ENCODE results near the gene CAAP1.

DNA sequence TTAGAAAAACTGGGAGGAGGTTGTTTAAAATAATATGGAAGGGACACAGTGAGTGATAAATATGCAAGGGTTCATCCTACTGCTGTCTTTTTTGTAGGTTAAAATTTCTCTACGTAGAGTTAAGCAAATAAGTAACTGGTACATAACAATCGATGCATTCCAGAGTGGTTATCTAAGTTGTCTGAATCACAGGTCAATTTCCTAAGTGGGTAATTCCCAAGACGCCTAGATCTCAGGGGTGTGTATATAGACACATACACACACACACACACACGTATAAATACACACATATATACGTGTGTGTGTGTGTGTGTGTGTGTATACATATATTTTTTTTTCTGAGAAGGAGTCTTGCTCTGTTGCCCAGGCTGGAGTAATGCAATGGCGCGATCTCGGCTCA lies 22.3 kb downstream of the CAAP1 start:
- no peak for TF ChIP-seq ZC3H4 (CRISPR knock-in tag; IDR thresholded peaks at IDR 0.05; ENCODE audit: borderline replicate concordance)
- TF ChIP-seq HOXA7 (CRISPR knock-in tag; IDR thresholded peaks at IDR 0.05), result no peak
- TF ChIP-seq YY1 (IDR thresholded peaks at IDR 0.05; ENCODE audit: insufficient read depth, insufficient replicate concordance, low read depth, low read length), result no peak
- TF ChIP-seq HOXA3 (CRISPR knock-in tag; IDR thresholded peaks at IDR 0.05), result no peak
